NCI-H345 (cell line): ENCODE results near the gene ANXA4.
"Not testable (repeated sequence)": the region's sequence is repeated elsewhere in the genome, so short reads cannot be mapped to it uniquely, and the experiment has no call there.

ENCODE experiments used
- DNase-seq: peaks from one replicate; lab custom pipeline; 2025; lab: John Stamatoyannopoulos, UW

Gene ANXA4

DNA sequence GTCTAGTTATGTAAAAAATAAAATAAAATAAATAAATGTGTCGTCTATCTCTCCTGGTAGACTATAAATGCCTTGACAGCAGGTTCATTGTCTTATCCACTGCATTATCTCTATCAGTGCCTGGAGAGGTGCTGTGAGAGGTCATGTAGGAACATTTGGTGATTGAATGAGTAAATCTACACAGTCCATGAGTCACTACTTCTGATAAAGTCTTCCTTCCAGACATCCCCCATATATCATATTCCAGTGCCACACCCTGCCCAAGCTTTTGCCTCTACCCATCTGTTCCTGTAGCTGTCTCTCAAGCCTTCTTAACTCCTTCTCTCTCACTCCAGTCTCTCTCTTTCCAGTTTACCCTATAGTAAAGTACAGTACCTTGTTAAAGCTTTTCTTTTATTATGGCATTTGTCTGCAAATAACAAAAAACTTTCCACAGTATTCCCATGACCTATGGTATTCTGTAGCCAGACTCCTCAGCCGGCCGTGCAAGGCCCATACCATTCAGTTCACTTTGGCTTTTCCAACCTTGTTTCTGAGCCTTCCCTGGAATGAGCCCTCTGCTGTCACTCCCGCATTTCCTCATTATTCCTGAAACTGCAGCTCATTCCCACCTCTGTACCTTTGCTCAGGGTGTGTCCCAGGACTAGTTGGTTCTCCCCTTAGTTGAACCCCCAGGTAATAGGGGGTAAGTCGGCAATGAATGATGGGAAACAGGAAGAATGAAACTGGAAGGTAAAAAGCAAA is 37.5 kb downstream of the ANXA4 start:
- no peak for DNase-seq

DNA sequence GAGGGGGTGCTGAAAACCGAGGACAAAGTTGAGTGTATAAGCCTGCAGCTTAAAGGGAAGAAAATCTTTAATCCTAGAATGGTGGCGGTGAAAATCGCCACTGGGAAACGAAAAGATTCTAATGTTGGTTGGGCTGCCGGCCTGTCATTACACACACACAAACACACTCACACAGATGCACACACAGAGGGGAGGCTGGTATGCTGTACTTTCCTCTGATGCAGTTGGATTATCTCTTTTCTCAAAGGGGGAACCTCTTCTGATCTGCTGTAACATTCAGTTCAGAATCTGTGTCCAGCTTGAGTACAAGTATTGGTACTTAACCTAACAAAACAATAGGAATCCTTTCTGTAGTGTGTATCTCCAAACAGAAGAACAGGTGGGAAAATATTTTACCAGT is 39.0 kb downstream of the ANXA4 start:
- DNase-seq = no peak

DNA sequence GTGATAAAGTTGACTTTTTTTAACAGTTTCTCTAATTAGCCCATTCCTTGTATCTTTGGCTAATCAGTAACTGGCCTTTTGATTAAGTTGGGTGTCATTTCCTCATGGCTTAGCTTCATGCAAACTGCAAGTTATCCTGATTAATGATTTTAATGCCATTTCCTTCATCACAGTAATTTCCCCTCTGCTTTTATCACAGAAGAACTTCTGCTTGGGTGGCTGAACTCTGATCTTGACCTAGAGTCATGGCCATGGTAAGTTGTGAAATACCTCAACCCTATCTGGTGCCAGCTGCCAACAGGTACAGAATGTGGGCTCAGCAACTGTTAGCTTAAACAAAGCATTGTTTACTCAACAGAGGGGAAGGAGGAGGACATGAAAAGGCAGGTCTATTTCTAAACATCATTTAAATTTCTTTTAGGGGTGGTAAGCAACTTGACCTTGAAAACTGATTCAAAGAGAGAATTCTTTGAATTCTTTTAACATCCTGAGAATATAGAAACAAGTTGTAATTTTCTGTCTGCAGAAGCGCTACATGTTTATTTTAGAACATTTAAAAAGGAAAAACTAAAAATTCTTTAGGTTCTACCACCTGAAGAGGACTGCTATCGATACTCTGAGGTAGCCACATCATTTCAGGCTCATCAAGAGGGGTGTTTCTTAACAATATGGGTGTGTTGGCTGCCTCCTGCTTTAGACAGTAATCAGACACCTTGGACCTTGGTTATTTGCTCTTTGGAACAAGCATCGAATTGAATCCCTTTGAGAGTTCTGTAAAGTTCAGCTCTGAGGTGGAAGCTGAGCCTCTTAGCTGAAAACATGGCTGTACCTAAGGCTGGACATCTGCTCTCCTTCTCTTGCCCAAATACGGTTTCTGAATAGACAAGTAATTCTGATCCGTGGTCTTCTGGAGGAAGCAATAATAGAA is 39.7 kb downstream of the ANXA4 start:
- peak; percentile 56 for DNase-seq

DNA sequence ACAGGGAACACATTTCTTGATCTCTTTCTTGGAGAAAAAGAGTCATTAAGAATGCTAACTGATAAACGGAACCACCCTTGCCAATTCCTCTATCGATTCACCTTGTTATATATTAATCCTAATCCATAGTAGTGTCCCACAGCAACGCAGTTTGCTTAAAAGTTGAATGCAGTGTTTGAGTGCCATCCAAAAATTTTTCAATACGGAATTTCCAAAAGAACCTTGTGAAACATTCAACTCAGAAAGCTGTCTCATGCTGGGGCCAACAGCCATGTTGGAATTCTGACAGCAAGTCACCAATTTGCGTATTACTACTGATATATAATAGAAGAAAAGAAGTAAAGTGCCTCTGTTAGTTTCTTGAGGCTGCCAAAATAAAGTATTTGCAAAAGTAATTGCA is 42.3 kb downstream of the ANXA4 start:
- no peak for DNase-seq

DNA sequence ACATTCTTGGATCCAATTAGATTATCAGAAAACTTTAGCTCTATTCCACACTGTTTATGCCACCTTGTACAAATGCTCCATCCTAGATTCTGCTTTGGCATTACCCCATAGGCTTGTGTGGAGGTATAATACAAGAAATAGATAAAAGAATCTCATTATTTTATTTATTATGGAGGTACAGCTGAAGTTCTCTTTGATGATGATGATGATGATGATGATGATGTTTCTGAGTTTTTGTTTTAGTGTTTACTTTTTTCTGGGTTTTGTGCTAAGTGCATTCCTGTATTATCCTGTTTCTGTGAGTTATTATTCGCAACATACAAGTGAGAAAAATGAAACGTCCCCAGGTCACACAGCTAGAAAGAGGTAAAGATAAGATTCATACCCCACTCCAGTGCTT is 43.4 kb downstream of the ANXA4 start:
- DNase-seq = no peak

DNA sequence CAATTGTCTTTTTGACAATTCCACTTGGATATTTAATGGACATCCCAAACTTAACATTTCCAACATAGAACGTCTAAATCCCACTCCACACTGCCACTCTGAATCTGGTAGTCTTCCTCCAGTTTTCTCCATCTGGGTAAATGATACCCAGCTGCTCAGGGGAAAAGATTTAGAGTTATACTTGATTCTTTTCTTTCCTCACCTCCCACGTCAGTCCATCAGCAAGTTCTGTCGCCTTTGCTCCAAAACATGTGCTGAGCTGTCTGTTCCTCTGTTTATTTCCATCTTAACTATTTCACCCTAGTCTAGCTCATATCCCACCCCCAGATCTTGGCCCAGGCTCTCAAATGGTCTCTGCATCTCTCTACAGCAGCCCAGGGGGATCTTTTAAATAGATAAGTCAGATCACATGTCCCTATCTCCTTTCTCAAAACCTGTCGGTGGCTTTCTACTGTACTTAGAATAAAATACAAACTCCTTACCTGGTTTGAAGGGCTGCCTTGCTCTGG is 44.2 kb downstream of the ANXA4 start:
- no peak for DNase-seq

DNA sequence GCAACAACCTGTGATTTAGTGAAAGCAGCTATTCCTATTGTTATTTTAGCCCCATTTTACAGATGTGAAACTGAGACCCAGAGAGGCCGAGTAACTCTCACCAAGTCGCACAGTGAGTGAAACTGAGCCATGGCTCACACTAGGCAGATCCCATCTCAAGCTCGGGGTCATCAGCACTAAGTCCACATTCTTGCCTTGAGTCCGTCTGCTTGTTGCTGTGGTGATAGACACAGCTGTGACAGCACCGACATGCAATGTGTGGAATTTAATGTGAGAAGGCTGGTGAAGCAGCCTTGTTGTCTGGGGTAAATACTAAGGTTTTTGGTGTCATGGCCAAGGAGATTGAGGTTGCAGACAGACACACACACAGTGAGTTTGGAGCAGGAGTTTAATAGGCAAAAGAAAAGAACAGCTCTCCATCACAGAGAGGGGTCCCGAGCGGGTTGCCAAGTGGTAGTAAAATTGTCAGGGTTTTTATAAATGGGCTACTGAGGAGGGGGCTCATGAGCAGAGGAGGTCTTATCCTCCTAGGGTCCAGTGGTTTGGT is 47.3 kb downstream of the ANXA4 start:
- DNase-seq = no peak

DNA sequence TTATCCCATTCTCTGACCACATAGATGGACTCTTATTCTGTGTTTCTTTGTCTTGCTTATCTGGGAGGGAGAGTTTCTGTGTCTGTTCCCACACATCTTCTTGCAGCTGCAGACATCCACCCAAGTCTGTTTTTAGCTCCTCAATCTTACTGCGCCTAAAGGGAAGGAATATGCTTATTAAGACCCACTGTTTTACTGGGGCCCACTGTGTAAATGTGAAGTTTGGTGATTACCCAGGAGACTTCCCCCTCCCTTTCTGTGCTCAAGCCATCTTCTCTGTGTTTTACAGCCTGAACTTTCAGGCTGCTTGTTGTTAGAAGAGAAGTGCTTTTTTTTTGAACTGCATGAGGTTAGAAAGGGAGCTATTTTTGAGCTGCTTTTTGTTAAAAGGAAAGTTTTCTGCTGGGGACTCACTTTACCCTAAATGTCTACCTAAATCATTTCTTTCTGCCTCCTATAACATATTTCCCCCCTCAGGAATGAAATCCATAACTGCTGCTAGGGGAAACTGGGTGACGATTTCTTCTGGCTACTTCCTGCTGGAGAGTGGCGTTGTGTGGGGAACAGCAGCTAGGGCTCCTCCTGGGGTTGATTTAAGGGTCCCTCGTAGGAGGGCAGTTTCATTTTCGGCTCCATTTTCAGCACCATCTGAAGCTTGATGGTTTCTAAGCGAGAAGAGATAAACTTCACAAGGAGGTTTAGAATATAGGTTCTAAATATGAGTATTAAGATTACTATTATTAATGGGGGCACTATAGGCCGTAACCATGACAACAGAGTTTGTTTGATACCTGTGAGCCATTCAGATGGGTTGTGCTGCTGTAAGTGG is 48.1 kb downstream of the ANXA4 start:
- no peak for DNase-seq

DNA sequence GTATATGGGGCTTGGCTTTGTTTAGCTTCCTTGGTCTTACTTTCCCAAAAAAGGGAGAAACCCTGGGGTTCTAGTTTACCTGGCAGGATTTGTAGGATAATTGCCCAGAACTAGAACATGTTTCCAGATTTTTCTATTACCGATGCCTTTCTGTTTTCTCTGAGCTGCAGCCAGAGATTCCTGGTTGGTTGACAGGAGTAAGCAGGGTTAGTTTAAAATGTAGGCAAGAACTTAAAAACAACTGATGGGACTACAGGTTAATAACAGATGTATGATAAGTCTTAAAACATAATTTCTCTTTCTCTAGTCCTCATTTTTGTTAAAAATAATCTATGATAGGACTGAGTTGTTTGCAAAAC is 48.6 kb downstream of the ANXA4 start:
- no peak for DNase-seq

DNA sequence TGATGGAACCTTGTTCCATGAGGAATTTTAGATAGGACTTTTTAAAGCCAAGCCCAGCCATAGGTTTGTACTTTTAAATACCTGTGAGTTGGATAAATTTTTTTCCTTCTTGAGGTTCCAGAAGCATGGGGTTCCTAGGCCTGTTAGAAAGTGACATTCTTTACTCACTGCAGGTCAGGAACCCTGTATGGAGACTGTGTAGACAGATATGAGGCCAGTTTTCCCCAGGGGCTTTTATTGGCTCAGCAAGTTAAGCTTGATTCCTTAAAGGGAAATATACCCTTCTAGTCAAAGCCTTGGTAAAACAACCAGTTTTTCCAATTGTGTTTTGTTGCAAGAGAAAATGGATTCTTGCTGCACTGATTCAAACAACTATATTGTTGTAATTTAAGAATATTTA is 49.1 kb downstream of the ANXA4 start:
- DNase-seq = no peak

DNA sequence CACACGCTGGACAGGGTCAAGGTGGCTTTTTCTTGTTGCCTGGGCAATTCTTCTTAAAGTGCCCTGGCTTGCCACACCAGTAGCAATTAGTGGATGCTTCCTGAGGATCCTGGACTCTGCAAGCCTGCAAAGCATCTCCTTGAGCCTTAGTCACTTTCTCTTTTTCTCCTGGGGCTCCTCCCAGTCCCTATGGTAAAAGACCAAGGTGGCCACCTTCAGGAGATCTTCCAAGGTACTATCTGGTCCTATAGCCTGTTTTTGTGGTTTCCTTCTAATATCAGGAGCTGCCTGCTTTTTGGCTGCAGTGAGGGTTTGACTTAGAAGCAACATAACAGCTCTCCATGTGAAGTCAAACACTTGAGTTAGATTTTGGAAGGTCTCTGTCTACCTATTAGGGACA is 54.2 kb downstream of the ANXA4 start:
- DNase-seq = no peak

DNA sequence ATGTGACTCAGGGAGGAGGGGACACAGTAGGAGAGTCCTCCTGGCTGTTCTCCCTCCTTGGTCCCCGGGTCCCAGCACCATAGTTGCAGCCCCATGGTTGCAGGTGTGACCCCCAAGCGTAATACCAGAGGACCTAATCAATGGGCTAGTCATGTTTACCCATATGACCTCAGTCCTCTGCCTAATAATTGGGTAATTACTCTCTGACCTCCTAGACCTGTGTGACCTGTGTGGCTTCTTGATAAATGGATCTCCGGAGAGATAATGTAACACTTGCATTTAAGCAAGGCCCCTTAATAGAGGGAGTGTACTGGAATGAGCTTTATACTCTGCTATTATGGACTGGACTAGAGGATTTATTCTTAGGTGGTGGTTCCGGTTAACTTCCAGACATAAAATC is 55.3 kb downstream of the ANXA4 start:
- DNase-seq = no peak

DNA sequence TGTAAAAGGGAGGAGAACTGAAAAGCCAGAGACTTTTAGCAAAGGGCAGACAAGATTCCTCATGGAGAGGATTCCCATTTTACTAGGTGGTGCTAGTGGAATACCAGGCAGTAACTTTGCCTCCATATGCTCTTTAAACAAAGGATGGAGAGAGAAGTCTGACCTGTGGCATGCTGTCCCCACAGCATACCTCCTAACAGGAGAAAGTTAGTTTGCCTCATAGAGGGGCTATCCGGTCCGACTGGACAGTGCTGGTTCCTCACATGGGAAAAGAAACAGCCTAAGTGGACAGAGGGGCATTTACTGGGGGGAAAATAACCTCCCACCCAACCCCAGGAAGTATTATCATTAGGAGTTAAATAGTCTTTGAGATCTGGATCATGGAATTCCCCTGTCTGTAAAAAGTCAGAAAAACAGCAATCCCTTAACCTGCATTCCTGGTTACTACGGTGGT is 55.9 kb downstream of the ANXA4 start:
- no peak for DNase-seq

DNA sequence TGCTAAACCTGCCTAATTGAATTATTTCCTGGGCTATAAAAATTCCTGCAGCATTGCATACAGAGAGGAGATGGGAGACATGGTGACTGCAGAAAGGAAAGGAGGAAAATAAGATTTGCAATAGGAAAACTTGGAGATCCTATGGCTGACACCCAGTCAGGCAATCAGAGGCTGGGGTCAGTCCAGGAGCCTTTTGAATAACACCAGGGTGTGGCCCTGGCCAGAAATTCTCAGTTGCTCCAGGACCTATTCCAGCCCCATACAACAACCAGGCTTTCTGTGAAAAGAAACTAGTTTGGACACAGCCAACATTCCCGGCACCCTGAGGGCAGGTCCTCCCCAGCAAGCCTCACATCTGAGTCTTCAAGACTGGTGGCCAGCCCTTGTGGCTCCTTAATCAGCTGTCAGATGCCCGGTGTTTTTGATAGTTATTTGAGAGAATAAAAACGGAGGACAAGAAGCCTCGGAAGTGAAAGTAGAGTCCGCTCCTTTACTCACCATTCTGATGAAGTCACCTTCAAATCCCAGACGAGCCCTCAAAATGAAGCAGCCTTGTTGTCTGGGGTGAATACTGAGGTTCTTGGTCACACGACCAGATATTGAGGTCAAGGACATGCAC is 56.5 kb downstream of the ANXA4 start:
- DNase-seq = no peak

DNA sequence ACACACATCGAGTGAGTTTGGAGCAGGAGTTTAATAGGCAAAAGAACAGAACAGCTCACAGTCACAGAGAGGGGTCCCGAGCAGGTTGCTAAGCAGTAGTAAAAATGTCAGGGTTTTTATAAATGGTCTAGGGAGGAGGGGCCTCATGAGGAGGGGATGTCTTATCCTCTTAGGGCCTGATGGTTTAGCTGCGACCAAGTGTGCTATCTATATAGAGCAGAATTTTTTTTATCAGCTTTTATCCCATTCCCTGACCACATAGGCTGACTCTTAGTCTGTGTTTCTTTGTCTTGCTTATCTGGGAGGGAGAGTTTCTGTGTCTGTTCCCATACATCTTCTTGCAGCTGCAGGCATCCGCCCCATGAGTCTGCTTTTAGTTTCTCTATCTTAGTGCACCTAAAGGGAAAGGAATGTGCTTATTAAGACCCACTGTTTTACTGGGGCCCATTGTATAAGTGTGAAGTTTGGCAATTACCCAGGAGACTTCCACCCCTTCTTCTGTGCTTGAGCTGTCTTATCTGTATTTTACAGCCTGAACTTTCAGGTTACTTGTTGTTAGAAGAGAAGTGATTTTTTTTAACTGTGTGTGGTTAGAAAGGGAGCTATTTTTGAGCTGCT is 57.1 kb downstream of the ANXA4 start:
- DNase-seq = no peak

DNA sequence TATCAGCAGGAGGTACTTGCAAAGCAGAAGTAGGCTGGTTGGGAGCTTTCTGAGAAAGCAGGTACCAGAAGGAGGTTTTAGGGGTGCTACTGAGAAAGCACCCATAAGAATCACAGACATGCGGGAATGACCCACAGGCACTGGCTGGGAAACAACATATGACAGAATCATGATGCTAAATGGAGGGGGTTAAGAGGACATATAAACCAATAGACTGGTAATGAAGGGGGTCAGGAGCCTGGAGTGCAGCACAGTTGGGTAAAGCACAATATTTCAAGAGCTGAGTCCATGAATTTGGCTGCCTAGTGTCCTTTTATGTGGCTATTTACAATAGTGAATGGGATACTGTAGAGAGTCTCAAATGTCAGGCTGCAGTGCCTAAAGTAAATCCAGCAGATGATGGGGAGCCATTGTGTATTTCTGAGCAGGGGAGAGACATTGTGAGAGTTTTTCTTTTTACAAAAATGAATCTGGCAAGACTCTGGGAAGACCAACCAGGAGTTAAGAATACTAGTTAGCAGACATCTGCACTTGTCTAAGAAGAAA is 59.9 kb downstream of the ANXA4 start:
- DNase-seq = peak; percentile 61

DNA sequence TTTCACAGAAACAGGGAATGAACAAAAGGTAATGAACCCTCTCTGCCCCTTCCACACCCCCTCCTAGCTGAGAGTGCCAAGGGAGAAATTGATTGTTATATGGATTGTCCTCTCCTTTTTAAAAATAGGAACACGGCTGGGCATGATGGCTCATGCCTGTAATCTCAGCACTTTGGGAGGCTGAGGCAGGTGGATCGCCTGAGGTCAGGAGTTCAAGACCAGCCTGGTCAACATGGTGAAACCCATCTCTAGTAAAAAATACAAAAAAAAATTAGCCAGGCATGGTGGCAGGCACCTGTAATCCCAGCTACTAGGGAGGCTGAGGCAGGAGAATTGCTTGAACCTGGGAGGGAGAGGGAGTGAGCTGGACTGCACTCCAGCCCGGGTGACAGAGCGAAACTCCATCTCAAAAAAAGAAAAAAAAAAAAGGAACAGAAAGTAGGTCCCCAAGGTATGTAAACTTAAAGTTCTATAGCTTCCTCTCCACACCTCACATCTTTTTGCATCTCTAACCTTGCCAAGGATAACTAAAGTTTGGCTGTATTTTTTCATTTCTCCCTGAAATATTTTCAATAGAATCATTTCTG is 60.9 kb downstream of the ANXA4 start:
- not testable (repeated sequence) for DNase-seq

DNA sequence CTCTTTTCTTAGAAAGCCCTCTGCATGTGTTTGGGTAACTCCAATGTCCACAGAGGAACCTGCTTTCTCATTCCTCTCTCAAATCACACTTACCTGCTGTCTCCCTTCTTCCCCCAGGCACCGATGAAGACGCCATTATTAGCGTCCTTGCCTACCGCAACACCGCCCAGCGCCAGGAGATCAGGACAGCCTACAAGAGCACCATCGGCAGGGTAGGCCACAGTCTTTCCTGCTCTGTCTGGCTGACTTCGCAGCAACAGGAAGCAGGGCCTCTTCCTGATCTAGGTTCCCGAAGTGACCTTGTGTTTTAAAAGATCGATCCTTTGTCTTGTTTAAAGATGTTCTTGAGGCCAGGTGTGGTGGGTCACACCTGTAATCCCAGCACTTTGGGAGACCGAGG is 62.5 kb downstream of the ANXA4 start:
- DNase-seq = no peak

DNA sequence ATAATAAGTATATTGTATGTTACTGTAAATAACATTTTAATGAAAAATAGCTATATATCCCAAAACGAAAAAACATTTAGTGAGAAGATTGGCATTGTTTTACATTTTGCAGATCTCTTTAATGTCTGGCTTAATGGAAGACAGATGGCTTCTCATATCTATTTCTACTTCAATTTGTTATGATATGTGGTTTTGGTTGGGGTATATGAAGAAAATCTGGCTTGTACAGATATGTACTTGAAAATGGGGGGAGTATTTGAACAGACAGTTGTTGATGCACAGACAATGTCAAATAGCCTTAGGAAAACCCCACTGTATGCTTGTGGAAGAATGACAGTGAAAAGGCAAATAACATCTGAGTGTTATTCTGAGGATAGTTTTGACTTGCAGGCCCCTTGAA is 64.0 kb downstream of the ANXA4 start:
- no peak for DNase-seq

DNA sequence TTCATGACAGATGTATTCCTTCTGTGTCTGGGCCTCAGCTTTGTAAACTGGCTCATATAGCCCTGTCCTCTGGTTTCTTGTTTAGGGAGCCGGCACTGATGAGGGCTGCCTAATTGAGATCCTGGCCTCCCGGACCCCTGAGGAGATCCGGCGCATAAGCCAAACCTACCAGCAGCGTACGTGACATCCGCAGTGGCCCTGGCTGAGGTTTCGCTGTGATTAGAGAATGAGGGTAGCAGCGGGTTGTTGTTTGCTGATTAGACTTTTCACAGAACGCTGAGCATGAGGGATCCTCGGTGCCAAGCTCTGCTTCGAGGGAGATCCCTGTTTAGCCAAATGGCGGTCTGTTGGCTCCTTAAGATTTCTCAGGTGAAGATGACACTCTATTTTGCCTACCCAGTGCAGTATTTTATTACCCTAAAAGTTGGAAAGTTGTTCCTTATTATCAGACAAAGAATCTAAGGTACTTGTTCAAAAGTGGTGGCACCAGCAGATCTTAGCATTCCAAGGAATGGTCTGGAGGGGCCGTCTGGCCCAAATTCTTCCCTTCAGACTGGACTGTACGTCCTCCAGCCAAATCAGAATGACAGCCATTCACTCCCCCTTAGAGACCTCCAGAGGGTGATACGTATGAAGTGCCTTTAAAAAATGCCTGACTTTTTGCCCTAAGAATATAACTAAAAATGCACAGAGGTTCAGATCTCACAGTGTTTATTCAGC is 66.0 kb downstream of the ANXA4 start:
- DNase-seq = no peak
